Uterus (tissue), 4 donors: Measurements from ENCODE around the gene ATP1A1. TPM values are rescaled to one million over a fixed set of nuclear protein-coding genes. Genes with fewer than 3 reads are reported as not detected.

Experiments
- DNase-seq, 2 donors: peaks; one replicate each; pipeline ENCODE4 v3.0.0-alpha.2; 2019 to 2020
- H3K27ac ChIP-seq, 2 donors: fragments of 200-600 bp; sonication (generic); 1 replicate in 1 of 2; 2 replicates in 1 of 2; pipeline ENCODE4 v1.5.1; 2016 to 2018
- H3K27me3 ChIP-seq, 2 donors: fragments of 200-600 bp; sonication (generic); one replicate each; pipeline ENCODE4 v1.5.1; 2018 to 2019; ENCODE audit warnings: control low read depth in 1 of 2
- H3K36me3 ChIP-seq, 2 donors: fragments of 200-600 bp; sonication (generic); one replicate each; pipeline ENCODE4 v1.5.1; 2019; ENCODE audit warnings: control low read depth in 1 of 2
- H3K4me1 ChIP-seq, 2 donors: fragments of 200-600 bp; sonication (generic); one replicate each; pipeline ENCODE4 v1.5.1; 2018 to 2019; ENCODE audit warnings: control low read depth in 1 of 2
- H3K4me3 ChIP-seq, 2 donors: fragments of 200-600 bp; sonication (generic); 1 replicate in 1 of 2; 2 replicates in 1 of 2; pipeline ENCODE4 v1.5.1; 2018 to 2019; ENCODE audit warnings: mild to moderate bottlenecking in 1 of 2
- H3K9me3 ChIP-seq, 2 donors: fragments of 200-600 bp; sonication (generic); one replicate each; pipeline ENCODE4 v1.5.1; 2019; ENCODE audit warnings: control low read depth in 1 of 2
- POLR2A ChIP-seq, 2 donors: fragments of 450-650 bp; IDR thresholded peaks; one replicate each; pipeline ENCODE4 v1.6.1; 2016; ENCODE audit warnings: antibody characterized with exemption in 2 of 2, mild to moderate bottlenecking in 1 of 2, moderate library complexity in 1 of 2
- intact Hi-C: fragments of 100-400 bp; cut with DNase I; formaldehyde crosslinking; loops from one replicate; pipeline ENCODE4 v1.15.1; 2023; ENCODE audit warnings: low total_unique reads
- total RNA-seq, 4 donors: library from RNA; depleted of rRNA in 3 of 4; stranded (reverse); fragments of >200 nt in 3 of 4; gene quantifications; one replicate each; pipeline versions ENCODE4 v1.1.0 to v1.2.4, GENCODE V29; 2014 to 2023
- TF ChIP-seq, protein P1 (sequence below), 4 experiments: fragments of 200-600 bp in 2 of 4; fragments of 450-650 bp in 2 of 4; sonication (generic) in 2 of 4; IDR thresholded peaks; one replicate each; pipeline ENCODE4 v1.5.1; 2016 to 2019; ENCODE audit warnings: antibody characterized with exemption in 4 of 4, mild to moderate bottlenecking in 2 of 4, moderate library complexity in 1 of 4
- donor health status: DM: yes; HTN: yes; CAD: no.

ATP1A1 gene
- total RNA-seq, 4 donors from 2014 or later: 135 to 202 (median 149) TPM

DNA sequence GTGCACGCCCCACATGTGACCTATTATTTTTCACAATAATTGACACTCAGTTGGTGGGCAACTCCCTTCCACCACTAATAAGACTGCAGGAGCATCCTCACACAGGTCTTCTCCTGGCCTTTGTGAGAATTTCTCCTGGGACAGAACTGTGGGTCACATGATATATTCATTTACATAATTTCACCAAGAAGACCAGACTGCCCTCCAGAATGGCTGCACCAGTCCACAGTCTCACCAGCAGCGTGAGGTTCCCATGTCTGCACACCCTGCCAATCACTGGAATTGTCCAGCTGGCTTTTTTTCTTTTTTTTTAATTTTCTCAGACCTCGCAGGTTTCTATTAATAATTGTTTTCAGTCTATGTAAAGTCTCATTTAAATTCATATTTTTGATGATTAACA lies 41.3 kb downstream of the ATP1A1 start:
- no peak for TF ChIP-seq POLR2A (IDR thresholded peaks at IDR 0.05)
- TF ChIP-seq, protein P1, sequence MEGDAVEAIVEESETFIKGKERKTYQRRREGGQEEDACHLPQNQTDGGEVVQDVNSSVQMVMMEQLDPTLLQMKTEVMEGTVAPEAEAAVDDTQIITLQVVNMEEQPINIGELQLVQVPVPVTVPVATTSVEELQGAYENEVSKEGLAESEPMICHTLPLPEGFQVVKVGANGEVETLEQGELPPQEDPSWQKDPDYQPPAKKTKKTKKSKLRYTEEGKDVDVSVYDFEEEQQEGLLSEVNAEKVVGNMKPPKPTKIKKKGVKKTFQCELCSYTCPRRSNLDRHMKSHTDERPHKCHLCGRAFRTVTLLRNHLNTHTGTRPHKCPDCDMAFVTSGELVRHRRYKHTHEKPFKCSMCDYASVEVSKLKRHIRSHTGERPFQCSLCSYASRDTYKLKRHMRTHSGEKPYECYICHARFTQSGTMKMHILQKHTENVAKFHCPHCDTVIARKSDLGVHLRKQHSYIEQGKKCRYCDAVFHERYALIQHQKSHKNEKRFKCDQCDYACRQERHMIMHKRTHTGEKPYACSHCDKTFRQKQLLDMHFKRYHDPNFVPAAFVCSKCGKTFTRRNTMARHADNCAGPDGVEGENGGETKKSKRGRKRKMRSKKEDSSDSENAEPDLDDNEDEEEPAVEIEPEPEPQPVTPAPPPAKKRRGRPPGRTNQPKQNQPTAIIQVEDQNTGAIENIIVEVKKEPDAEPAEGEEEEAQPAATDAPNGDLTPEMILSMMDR (IDR thresholded peaks at IDR 0.05): no peak
- Histone ChIP-seq H3K27me3 (no peaks in the 10 kb centered on the region), H3K4me1 (peaks cover 3 to 5% of the 10 kb centered on the region in 2 donors), H3K4me3 (no peak overlapping the region), H3K9me3 (no peaks in the 10 kb centered on the region), H3K36me3 (no peaks in the 10 kb centered on the region), H3K27ac (no peak overlapping the region)
- no peak for DNase-seq
- intact Hi-C loops: no loop called here

DNA sequence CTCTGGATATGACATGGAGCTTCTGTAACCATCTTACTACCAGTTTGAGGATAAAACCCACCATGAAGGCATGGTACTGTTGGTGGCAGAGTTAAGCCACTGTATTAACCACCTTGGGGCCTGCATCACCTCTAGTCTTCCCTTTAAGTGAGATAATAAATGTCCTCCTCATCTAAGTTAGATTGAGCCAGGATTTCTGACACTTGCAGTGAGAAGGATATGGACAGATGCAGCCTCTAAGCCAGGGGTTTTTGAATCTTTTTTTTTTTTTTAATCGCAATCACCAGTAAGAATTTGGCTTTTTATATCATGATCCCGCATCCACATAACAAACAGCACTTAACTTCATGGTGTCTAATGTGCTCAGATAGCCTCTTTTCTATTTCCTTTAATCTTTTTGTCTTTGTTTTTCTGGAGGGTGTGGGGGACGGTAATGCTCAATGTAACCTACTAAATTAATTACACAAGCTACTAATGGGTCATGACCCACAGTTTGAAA lies 42.2 kb downstream of the ATP1A1 start:
- no peak for DNase-seq
- Histone ChIP-seq H3K4me1 (peaks cover 3 to 5% of the 10 kb centered on the region in 2 donors), H3K27ac (no peak overlapping the region), H3K27me3 (no peaks in the 10 kb centered on the region), H3K9me3 (no peaks in the 10 kb centered on the region), H3K4me3 (no peak overlapping the region), H3K36me3 (no peaks in the 10 kb centered on the region)
- TF ChIP-seq, protein P1 (IDR thresholded peaks at IDR 0.05): no peak
- TF ChIP-seq POLR2A (IDR thresholded peaks at IDR 0.05): no peak
- intact Hi-C loops: no loop called here

DNA sequence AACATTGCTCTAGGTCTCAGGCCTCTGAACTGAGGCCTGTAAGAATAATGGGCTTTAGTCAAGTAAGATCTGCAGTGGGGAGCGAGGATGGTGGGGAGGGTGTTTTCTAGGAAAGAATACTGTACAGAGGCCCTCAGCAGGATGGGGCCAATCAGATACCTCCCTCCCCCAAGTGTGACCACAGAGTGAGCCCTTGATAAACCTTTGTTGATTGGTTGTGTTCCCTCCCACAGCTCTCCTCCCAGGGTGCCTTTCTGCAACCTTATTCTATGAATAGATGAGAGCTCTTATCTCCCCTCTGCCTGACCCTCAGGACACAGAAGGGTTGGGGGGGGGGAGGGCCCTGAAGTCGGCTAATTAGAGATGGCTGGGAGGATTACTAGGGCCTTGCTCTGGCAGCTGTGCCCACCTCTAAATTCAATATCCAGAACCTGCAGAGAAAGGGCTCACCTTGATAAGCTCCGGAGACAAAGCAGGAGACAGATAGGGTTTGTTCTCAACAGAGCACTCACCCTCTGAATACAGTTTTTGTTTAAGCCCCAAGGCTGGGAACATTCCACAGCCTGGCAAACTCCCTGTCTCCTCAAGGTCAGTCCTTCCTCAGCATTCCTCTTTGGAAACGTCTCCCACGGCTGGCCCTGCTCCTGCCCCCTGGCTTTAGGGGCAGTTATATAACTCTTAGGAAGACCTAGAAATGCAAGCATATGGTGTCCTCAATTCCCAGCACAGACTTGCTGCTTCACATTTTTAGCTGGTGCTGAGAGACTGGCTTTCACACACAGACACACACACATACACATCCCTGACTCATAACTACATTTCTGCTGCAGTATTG lies 42.9 kb downstream of the ATP1A1 start:
- H3K4me3 ChIP-seq: no peak overlapping the region
- H3K9me3 ChIP-seq: no peaks in the 10 kb centered on the region
- no peak for TF ChIP-seq POLR2A (IDR thresholded peaks at IDR 0.05)
- TF ChIP-seq, protein P1 (IDR thresholded peaks at IDR 0.05): no peak
- no peak for DNase-seq
- H3K36me3 ChIP-seq: no peaks in the 10 kb centered on the region
- intact Hi-C loops: no loop called here
- peaks cover 3 to 5% of the 10 kb centered on the region in 2 donors for H3K4me1 ChIP-seq
- no peak overlapping the region for H3K27ac ChIP-seq
- H3K27me3 ChIP-seq: no peaks in the 10 kb centered on the region

DNA sequence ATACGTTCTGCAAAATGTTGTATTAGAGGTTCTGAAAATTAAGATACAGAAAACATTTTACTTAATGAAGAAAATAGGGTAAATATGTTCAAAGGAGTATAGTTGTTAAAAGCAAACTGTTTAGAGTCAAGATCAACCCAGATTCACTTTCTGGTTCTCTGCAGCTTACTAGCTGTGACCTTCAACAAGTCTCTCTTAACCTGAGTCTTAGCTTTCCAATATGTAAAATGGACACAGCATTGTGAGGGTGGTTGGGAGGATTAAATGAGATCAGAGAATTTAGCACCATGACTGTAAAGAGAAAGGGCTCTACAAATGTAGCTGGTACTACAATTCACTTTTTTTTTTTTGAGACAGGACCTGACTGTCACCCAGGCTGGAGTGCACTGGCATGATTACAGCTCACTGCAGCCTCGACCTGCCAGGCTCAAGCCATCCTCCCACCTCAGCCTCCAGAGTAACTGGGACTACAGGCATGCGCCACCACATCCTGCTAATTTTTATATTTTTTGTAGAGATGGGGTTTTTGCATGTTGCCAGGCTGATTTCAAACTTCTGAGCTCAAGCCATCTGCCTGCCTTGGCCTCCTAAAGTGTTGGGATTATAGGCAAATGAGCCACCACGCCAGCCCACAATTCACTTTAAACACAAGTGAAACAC lies 43.9 kb downstream of the ATP1A1 start:
- TF ChIP-seq, protein P1 (IDR thresholded peaks at IDR 0.05): no peak
- no peak for TF ChIP-seq POLR2A (IDR thresholded peaks at IDR 0.05)
- no peak overlapping the region for H3K4me3 ChIP-seq
- no peak overlapping the region for H3K27ac ChIP-seq
- no peak for DNase-seq
- no peaks in the 10 kb centered on the region for H3K36me3 ChIP-seq
- H3K9me3 ChIP-seq: no peaks in the 10 kb centered on the region
- H3K27me3 ChIP-seq: no peaks in the 10 kb centered on the region
- intact Hi-C loops: no loop called here
- H3K4me1 ChIP-seq: peaks cover 3 to 5% of the 10 kb centered on the region in 2 donors

DNA sequence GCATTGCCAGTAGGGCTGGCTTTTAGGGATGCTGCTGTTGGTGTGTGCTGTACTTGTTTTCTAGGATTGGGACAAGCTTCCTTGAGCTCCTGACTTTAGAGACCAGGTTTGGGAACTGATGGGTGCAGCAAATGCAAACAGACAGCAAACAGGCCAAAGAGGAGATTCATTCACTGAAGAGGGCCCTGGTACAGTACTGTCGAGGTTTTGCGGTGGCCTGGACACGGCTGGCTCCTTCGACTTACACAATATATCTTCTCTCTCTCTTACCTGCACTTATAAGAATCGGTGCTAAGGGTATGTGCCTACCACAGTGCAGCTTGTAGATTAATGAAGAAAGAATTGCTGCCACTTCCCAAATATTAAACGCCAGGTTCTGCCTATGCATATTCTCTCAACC lies 44.6 kb downstream of the ATP1A1 start:
- DNase-seq: no peak
- Histone ChIP-seq H3K27ac (peak overlapping the region; percentile 74 to 78), H3K4me3 (peak overlapping the region; percentile 73 to 80), H3K27me3 (no peaks in the 10 kb centered on the region), H3K9me3 (no peaks in the 10 kb centered on the region), H3K4me1 (peaks cover 3 to 5% of the 10 kb centered on the region in 2 donors), H3K36me3 (no peaks in the 10 kb centered on the region)
- intact Hi-C loops: no loop called here
- TF ChIP-seq, protein P1 (IDR thresholded peaks at IDR 0.05): no peak
- TF ChIP-seq POLR2A (IDR thresholded peaks at IDR 0.05): no peak
